HG03196 (cell line): ENCODE results near the gene ZNF646.
"Not testable (repeated sequence)": the region's sequence is repeated elsewhere in the genome, so short reads cannot be mapped to it uniquely, and the experiment has no call there.

Experiments
- ATAC-seq: cut with Tn5 transposase; IDR thresholded peaks from one replicate; pipeline ENCODE4 v1.9.1; 2021; ENCODE audit not compliant: unreplicated experiment

Gene ZNF646

GRCh38 chr16:31084584-31085302 lies 10.5 kb downstream of the ZNF646 start:
- no peak for ATAC-seq

GRCh38 chr16:31085411-31085810 lies 11.2 kb downstream of the ZNF646 start:
- no peak for ATAC-seq

- no peak for ATAC-seq
Measured at GRCh38 chr16:31085873-31086628, 11.8 kb downstream of the ZNF646 start.

- no peak for ATAC-seq
Measured at GRCh38 chr16:31086629-31086906, 12.3 kb downstream of the ZNF646 start.

GRCh38 chr16:31087481-31087880 lies 13.3 kb downstream of the ZNF646 start:
- ATAC-seq, result no peak

- ATAC-seq, result no peak
Measured at GRCh38 chr16:31087971-31088370, 13.7 kb downstream of the ZNF646 start.

GRCh38 chr16:31088459-31089183 lies 14.4 kb downstream of the ZNF646 start, which contains the start of gene PRSS53:
TSS of gene PRSS53 (minus strand) at chr16:31088943. CDS start at chr16:31088809, 134 bp downstream.
- ATAC-seq, result no peak

- no peak for ATAC-seq
Measured at GRCh38 chr16:31089199-31089598, 15.0 kb downstream of the ZNF646 start.

- ATAC-seq, result no peak
Measured at GRCh38 chr16:31090540-31090939, 16.3 kb downstream of the ZNF646 start.

- ATAC-seq, result no peak
Measured at GRCh38 chr16:31092330-31092729, 18.1 kb downstream of the ZNF646 start.

GRCh38 chr16:31093132-31093703 lies 19.0 kb downstream of the ZNF646 start:
- no peak for ATAC-seq

GRCh38 chr16:31094088-31094423 lies 19.8 kb downstream of the ZNF646 start:
- peak; percentile 5 for ATAC-seq

GRCh38 chr16:31094424-31095120 lies 20.4 kb downstream of the ZNF646 start, which contains the start of gene VKORC1:
TSS of gene VKORC1 (minus strand) at chr16:31094797. CDS start at chr16:31094729, 68 bp downstream.
- ATAC-seq, result peak; percentile 83

GRCh38 chr16:31099860-31100638 lies 25.8 kb downstream of the ZNF646 start:
- ATAC-seq, result no peak

GRCh38 chr16:31100876-31101641 lies 26.8 kb downstream of the ZNF646 start:
- not testable (repeated sequence) for ATAC-seq

- ATAC-seq, result no peak
Measured at GRCh38 chr16:31105677-31106213, 31.5 kb downstream of the ZNF646 start.

- no peak for ATAC-seq
Measured at GRCh38 chr16:31106509-31107464, 32.6 kb downstream of the ZNF646 start.

- peak; percentile 50 for ATAC-seq
Measured at GRCh38 chr16:31107465-31107867, 33.2 kb downstream of the ZNF646 start.
